ENCODE data around the gene C11orf21. TPM values are rescaled to one million over a fixed set of nuclear protein-coding genes. Genes with fewer than 3 reads are reported as not detected.

C11orf21 gene
- total RNA-seq, 1 donor from 2014 or later: not detected

- Histone ChIP-seq H3K36me3 (ENCODE audit: control insufficient read depth, insufficient read depth, low read length) (no peaks in the 10 kb centered on the region), H3K4me3 (ENCODE audit: low read depth, low read length) (no peak overlapping the region), H3K27me3 (ENCODE audit: control insufficient read depth, insufficient read depth, low read length) (peaks cover 2% of the 10 kb centered on the region)
- TF ChIP-seq CTCF (IDR thresholded peaks at IDR 0.05; ENCODE audit: insufficient read depth, low read length, severe bottlenecking): no peak
- FAIRE-seq: no peak
- DNase-seq (ENCODE audit: low read depth): no peak
Measured at GRCh38 chr11:2247496-2247895, 54.2 kb downstream of the C11orf21 start.

Other genes starting within 250 kb of the C11orf21 start
- gene IGF2, start 162.5 kb downstream of the C11orf21 start, total RNA-seq: 1.0 and 6.6 TPM in 2 replicates
- not detected in 2 replicates for gene INS, start 140.7 kb downstream of the C11orf21 start, total RNA-seq
- under 0.01 and 0.13 TPM in 2 replicates for gene TH, start 130.1 kb downstream of the C11orf21 start, total RNA-seq
- 0.79 and 2.4 TPM in 2 replicates for gene ASCL2, start 31.3 kb downstream of the C11orf21 start, total RNA-seq
- not detected in 2 replicates for gene TSPAN32, start 95 bp upstream of the C11orf21 start, total RNA-seq
- 133 and 219 TPM in 2 replicates for gene CD81, start 75.4 kb upstream of the C11orf21 start, total RNA-seq
- 80.8 and 86.3 TPM in 2 replicates for gene TSSC4, start 98.8 kb upstream of the C11orf21 start, total RNA-seq
- not detected in 2 replicates for gene TRPM5, start 142.6 kb upstream of the C11orf21 start, total RNA-seq
- 1.0 and 1.6 TPM in 2 replicates for gene KCNQ1, start 143.1 kb upstream of the C11orf21 start, total RNA-seq